Temporal lobe (tissue), 1 donor: Measurements from ENCODE around the gene ABCA12. TPM values are rescaled to one million over a fixed set of nuclear protein-coding genes. Genes with fewer than 3 reads are reported as not detected.

Experiments
- total RNA-seq: library from RNA; depleted of rRNA; stranded (reverse); fragments of >200 nt; gene quantifications from one replicate; pipeline ENCODE4 v1.2.3, GENCODE V29; 2014

Gene ABCA12
- total RNA-seq, 1 donor from 2014 or later = 0.74 TPM

Other genes starting within 250 kb of the ABCA12 start
- gene ATIC, start 173.4 kb upstream of the ABCA12 start, total RNA-seq = 21.6 TPM